Neuronal stem cell (in vitro differentiated cells): Measurements from ENCODE around the gene NAP1L4.

Experiments
- DNase-seq: peaks from one replicate; pipeline ENCODE4 v3.0.0-alpha.2; 2013; ENCODE audit warnings: low spot score
- H2AFZ ChIP-seq: one replicate; pipeline ENCODE4 v1.6.1; 2013; ENCODE audit warnings: mild to moderate bottlenecking, low read length, inconsistent platforms
- H2AK5ac ChIP-seq: 2 replicates; pipeline ENCODE4 v1.6.1; 2013; ENCODE audit warnings: low read depth, mild to moderate bottlenecking, inconsistent platforms, low read length, moderate library complexity, mixed read lengths
- H2BK120ac ChIP-seq: 2 replicates; pipeline ENCODE4 v1.6.1; 2013; ENCODE audit warnings: low read depth, mild to moderate bottlenecking, inconsistent platforms, low read length, moderate library complexity, mixed read lengths
- H2BK12ac ChIP-seq: one replicate; pipeline ENCODE4 v1.6.1; 2013; ENCODE audit warnings: low read length, inconsistent platforms
- H2BK15ac ChIP-seq: 2 replicates; pipeline ENCODE4 v1.6.1; 2013; ENCODE audit warnings: mild to moderate bottlenecking, low read length, inconsistent platforms, mixed read lengths
- H2BK5ac ChIP-seq: one replicate; pipeline ENCODE4 v1.6.1; 2013; ENCODE audit warnings: inconsistent platforms, mild to moderate bottlenecking, low read length, moderate library complexity
- H3K14ac ChIP-seq: one replicate; pipeline ENCODE4 v1.6.1; 2013; ENCODE audit warnings: low read length, inconsistent platforms
- H3K18ac ChIP-seq: 2 replicates; pipeline ENCODE4 v1.6.1; 2013; ENCODE audit warnings: low read length, inconsistent platforms
- H3K23ac ChIP-seq: 2 replicates; pipeline ENCODE4 v1.6.1; 2013; ENCODE audit warnings: low read depth, mild to moderate bottlenecking, mixed read lengths, low read length, inconsistent platforms; ENCODE audit not compliant: poor library complexity
- H3K27ac ChIP-seq: replicated peaks from 3 replicates; pipeline ENCODE4 v1.5.1; 2013; ENCODE audit warnings: low read length, inconsistent platforms
- H3K27me3 ChIP-seq, 3 experiments: 2 replicates each; pipeline ENCODE4 v1.6.1; 2013; ENCODE audit warnings: low read length in 3 of 3, mild to moderate bottlenecking in 2 of 3, inconsistent platforms in 1 of 3, low read depth in 1 of 3, mixed read lengths in 1 of 3, moderate library complexity in 1 of 3; ENCODE audit not compliant: control insufficient read depth in 3 of 3, insufficient read depth in 3 of 3
- H3K36me3 ChIP-seq, 2 donors: replicated peaks in 1 of 2; 2 replicates each; pipeline ENCODE4 v1.6.1; 2013; ENCODE audit warnings: low read length in 2 of 2; ENCODE audit not compliant: control insufficient read depth in 2 of 2, insufficient read depth in 2 of 2
- H3K4ac ChIP-seq: 2 replicates; pipeline ENCODE4 v1.6.1; 2013; ENCODE audit warnings: inconsistent platforms, mild to moderate bottlenecking, low read length, moderate library complexity
- H3K4me1 ChIP-seq, 2 donors: 1 replicate in 1 of 2; 2 replicates in 1 of 2; pipeline ENCODE4 v1.6.1; 2013; ENCODE audit warnings: low read length in 2 of 2, low read depth in 1 of 2; ENCODE audit not compliant: control insufficient read depth in 2 of 2, insufficient read depth in 1 of 2
- H3K4me2 ChIP-seq: one replicate; pipeline ENCODE4 v1.6.1; 2013; ENCODE audit warnings: mild to moderate bottlenecking, low read length, inconsistent platforms; ENCODE audit not compliant: insufficient read depth, poor library complexity, severe bottlenecking
- H3K4me3 ChIP-seq, 2 donors: 2 replicates each; pipeline ENCODE4 v1.5.1; 2013; ENCODE audit warnings: low read length in 2 of 2, mild to moderate bottlenecking in 2 of 2, inconsistent platforms in 1 of 2, moderate library complexity in 1 of 2
- H3K79me1 ChIP-seq: one replicate; pipeline ENCODE4 v1.6.1; 2013; ENCODE audit warnings: low read depth, mild to moderate bottlenecking, inconsistent platforms, low read length, moderate library complexity
- H3K9ac ChIP-seq: one replicate; pipeline ENCODE4 v1.6.1; 2013; ENCODE audit warnings: mild to moderate bottlenecking, low read depth, low read length, inconsistent platforms; ENCODE audit not compliant: poor library complexity
- H3K9me3 ChIP-seq, 2 donors: replicated peaks in 1 of 2; 2 replicates each; pipeline versions ENCODE3 to v1.6.1; 2013; ENCODE audit warnings: low read length in 2 of 2, mild to moderate bottlenecking in 2 of 2, inconsistent platforms in 1 of 2, low read depth in 1 of 2, mixed read lengths in 1 of 2, moderate library complexity in 1 of 2; ENCODE audit not compliant: control insufficient read depth in 2 of 2, insufficient read depth in 1 of 2
- H4K8ac ChIP-seq: one replicate; pipeline ENCODE4 v1.6.1; 2013; ENCODE audit warnings: low read depth, mild to moderate bottlenecking, inconsistent platforms, low read length, moderate library complexity
- H4K91ac ChIP-seq: one replicate; pipeline ENCODE4 v1.6.1; 2013; ENCODE audit warnings: low read length, low read depth, mild to moderate bottlenecking, inconsistent platforms; ENCODE audit not compliant: poor library complexity
- WGBS, 2 donors: extraction: QIAGEN DNeasy Blood & Tissue Kit; methylation state at CpG; one replicate each; pipeline ENCODE4 v1.1.7; 2013; ENCODE audit warnings: missing lambda C conversion rate in 2 of 2, mixed read lengths in 1 of 2; ENCODE audit not compliant: insufficient read length in 2 of 2, insufficient replicate concordance in 1 of 2; ENCODE audit errors: extremely low coverage in 2 of 2; 5-methylcytosine and 5-hydroxymethylcytosine counted together

Gene NAP1L4

GRCh38 chr11:3021125-3021524 lies 29.0 kb upstream of the NAP1L4 start:
- no peak overlapping the region for H3K27ac ChIP-seq
- H3K4me3 ChIP-seq: no peak overlapping the region
- no peak overlapping the region for H2AK5ac ChIP-seq
- H3K23ac ChIP-seq: no peak overlapping the region
- H2BK12ac ChIP-seq: no peak overlapping the region
- DNase-seq: peak; percentile 56
- H3K79me1 ChIP-seq: peaks cover 3% of the 10 kb centered on the region
- peaks cover 0 to 2% of the 10 kb centered on the region in 2 donors for H3K9me3 ChIP-seq
- H3K18ac ChIP-seq: no peak overlapping the region
- no peak overlapping the region for H2BK120ac ChIP-seq
- H3K14ac ChIP-seq: no peak overlapping the region
- H3K4ac ChIP-seq: no peak overlapping the region
- no peak overlapping the region for H3K9ac ChIP-seq
- peaks cover 32 to 81% of the 10 kb centered on the region in 2 donors for H3K36me3 ChIP-seq
- no peak overlapping the region for H3K4me2 ChIP-seq
- no peak overlapping the region for H4K91ac ChIP-seq
- H2BK15ac ChIP-seq: no peak overlapping the region
- H4K8ac ChIP-seq: no peak overlapping the region
- H2BK5ac ChIP-seq: no peak overlapping the region
- WGBS, 2 donors: no CpG with 5 or more reads among the region's 4 CpGs
- no peaks in the 10 kb centered on the region for H3K27me3 ChIP-seq
- H3K4me1 ChIP-seq: peaks cover 7 to 10% of the 10 kb centered on the region in 2 donors
- no peak overlapping the region for H2AFZ ChIP-seq

GRCh38 chr11:3020011-3020410 lies 27.9 kb upstream of the NAP1L4 start:
- no peak overlapping the region for H3K4me3 ChIP-seq
- no peak overlapping the region for H3K9ac ChIP-seq
- no peaks in the 10 kb centered on the region for H3K27me3 ChIP-seq
- peaks cover 38 to 82% of the 10 kb centered on the region in 2 donors for H3K36me3 ChIP-seq
- no peak overlapping the region for H2AFZ ChIP-seq
- H3K27ac ChIP-seq: no peak overlapping the region
- H2BK12ac ChIP-seq: peak overlapping the region; percentile 34
- H2BK120ac ChIP-seq: no peak overlapping the region
- H3K14ac ChIP-seq: no peak overlapping the region
- no peak overlapping the region for H4K91ac ChIP-seq
- no peak overlapping the region for H4K8ac ChIP-seq
- H3K4me1 ChIP-seq: peaks cover 7 to 10% of the 10 kb centered on the region in 2 donors
- H2AK5ac ChIP-seq: peak overlapping the region; percentile 40
- H2BK5ac ChIP-seq: peak overlapping the region; percentile 4
- H3K18ac ChIP-seq: peak overlapping the region; percentile 45
- peak overlapping the region; percentile 8 for H3K23ac ChIP-seq
- peaks cover 3% of the 10 kb centered on the region for H3K79me1 ChIP-seq
- DNase-seq: no peak
- H2BK15ac ChIP-seq: no peak overlapping the region
- no peak overlapping the region for H3K4ac ChIP-seq
- no CpG with 5 or more reads among the region's 12 CpGs for WGBS, 2 donors
- no peak overlapping the region for H3K4me2 ChIP-seq
- H3K9me3 ChIP-seq: peaks cover 0 to 2% of the 10 kb centered on the region in 2 donors

GRCh38 chr11:3018596-3018995 lies 26.5 kb upstream of the NAP1L4 start:
- H3K27ac ChIP-seq: no peak overlapping the region
- no peak overlapping the region for H3K4ac ChIP-seq
- no peak overlapping the region for H2AK5ac ChIP-seq
- no peak overlapping the region for H3K23ac ChIP-seq
- H3K36me3 ChIP-seq: peaks cover 45 to 86% of the 10 kb centered on the region in 2 donors
- no CpG with 5 or more reads among the region's 5 CpGs for WGBS, 2 donors
- H3K14ac ChIP-seq: no peak overlapping the region
- H2BK15ac ChIP-seq: no peak overlapping the region
- H4K8ac ChIP-seq: no peak overlapping the region
- no peak for DNase-seq
- no peak overlapping the region for H2BK120ac ChIP-seq
- H3K4me2 ChIP-seq: no peak overlapping the region
- no peaks in the 10 kb centered on the region for H3K27me3 ChIP-seq
- peaks cover 7 to 10% of the 10 kb centered on the region in 2 donors for H3K4me1 ChIP-seq
- H3K18ac ChIP-seq: no peak overlapping the region
- no peak overlapping the region for H2AFZ ChIP-seq
- H3K4me3 ChIP-seq: no peak overlapping the region
- no peak overlapping the region for H2BK12ac ChIP-seq
- peaks cover 3% of the 10 kb centered on the region for H3K79me1 ChIP-seq
- peak overlapping the region; percentile 50 for H3K9ac ChIP-seq
- H2BK5ac ChIP-seq: no peak overlapping the region
- peaks cover 0 to 2% of the 10 kb centered on the region in 2 donors for H3K9me3 ChIP-seq
- H4K91ac ChIP-seq: no peak overlapping the region

- Histone ChIP-seq H3K4me1 (peaks cover 4 to 7% of the 10 kb centered on the region in 2 donors), H2AFZ (no peak overlapping the region), H2BK15ac (no peak overlapping the region), H3K4me2 (no peak overlapping the region), H3K4me3 (no peak overlapping the region), H3K36me3 (peaks cover 52 to 86% of the 10 kb centered on the region in 2 donors), H4K8ac (no peak overlapping the region), H3K23ac (peak overlapping the region; percentile 48), H3K27me3 (no peaks in the 10 kb centered on the region), H3K9me3 (peaks cover 0 to 3% of the 10 kb centered on the region in 2 donors), H4K91ac (no peak overlapping the region), H3K9ac (no peak overlapping the region), H2AK5ac (no peak overlapping the region), H3K18ac (no peak overlapping the region), H3K14ac (no peak overlapping the region), H3K27ac (no peak overlapping the region), H2BK120ac (no peak overlapping the region), H2BK12ac (no peak overlapping the region), H3K4ac (no peak overlapping the region), H3K79me1 (peaks cover 3% of the 10 kb centered on the region), H2BK5ac (no peak overlapping the region)
- no peak for DNase-seq
- no CpG with 5 or more reads among the region's 11 CpGs for WGBS, 2 donors
Observed at GRCh38 chr11:3016861-3017260, 24.7 kb upstream of the NAP1L4 start.
